ENCODE measurements around the gene RTKN2. TPM values are rescaled to one million over a fixed set of nuclear protein-coding genes. Genes with fewer than 3 reads are reported as not detected.

RTKN2 gene
- total RNA-seq, 4 donors from 2014 or later: 1.3 to 5.8 (median 1.7) TPM

- TF ChIP-seq POLR2A (IDR thresholded peaks at IDR 0.05) (no peak), CTCF (IDR thresholded peaks at IDR 0.05) (no peak)
- Histone ChIP-seq H3K36me3 (no peaks in the 10 kb centered on the region), H3K27ac (peak overlapping the region in 2 of 4 donors; percentile 16 to 19), H3K4me3 (no peak overlapping the region), H3K4me1 (no peaks in the 10 kb centered on the region), H3K27me3 (no peaks in the 10 kb centered on the region), H3K9me3 (no peaks in the 10 kb centered on the region)
- no peak for DNase-seq
These were observed 84.5 kb downstream of the RTKN2 start for GRCh38 chr10:62183857-62184795.

- Histone ChIP-seq H3K27me3 (no peaks in the 10 kb centered on the region), H3K4me1 (no peaks in the 10 kb centered on the region), H3K27ac (peak overlapping the region in 2 of 4 donors; percentile 16 to 19), H3K36me3 (no peaks in the 10 kb centered on the region), H3K4me3 (no peak overlapping the region), H3K9me3 (no peaks in the 10 kb centered on the region)
- no peak for DNase-seq
- TF ChIP-seq CTCF (IDR thresholded peaks at IDR 0.05) (no peak), POLR2A (IDR thresholded peaks at IDR 0.05) (no peak)
These were observed 85.2 kb downstream of the RTKN2 start for GRCh38 chr10:62183442-62183841.

- H3K4me3 ChIP-seq: no peak overlapping the region
- no peaks in the 10 kb centered on the region for H3K27me3 ChIP-seq
- H3K36me3 ChIP-seq: no peaks in the 10 kb centered on the region
- no peak for DNase-seq
- no peaks in the 10 kb centered on the region for H3K4me1 ChIP-seq
- no peaks in the 10 kb centered on the region for H3K9me3 ChIP-seq
- no peak overlapping the region for H3K27ac ChIP-seq
- TF ChIP-seq CTCF (IDR thresholded peaks at IDR 0.05): no peak
- TF ChIP-seq POLR2A (IDR thresholded peaks at IDR 0.05): no peak
These were observed 86.0 kb downstream of the RTKN2 start for GRCh38 chr10:62182595-62182994.

GRCh38 chr10:62182171-62182570, 86.5 kb downstream of the RTKN2 start:
- Histone ChIP-seq H3K36me3 (no peaks in the 10 kb centered on the region), H3K27me3 (no peaks in the 10 kb centered on the region), H3K9me3 (no peaks in the 10 kb centered on the region), H3K4me3 (no peak overlapping the region), H3K27ac (no peak overlapping the region), H3K4me1 (no peaks in the 10 kb centered on the region)
- TF ChIP-seq POLR2A (IDR thresholded peaks at IDR 0.05) (no peak), CTCF (IDR thresholded peaks at IDR 0.05) (no peak)
- no peak for DNase-seq

GRCh38 chr10:62180677-62181076, 88.0 kb downstream of the RTKN2 start:
- Histone ChIP-seq H3K4me3 (no peak overlapping the region), H3K27me3 (no peaks in the 10 kb centered on the region), H3K27ac (no peak overlapping the region), H3K9me3 (no peaks in the 10 kb centered on the region), H3K4me1 (no peaks in the 10 kb centered on the region), H3K36me3 (no peaks in the 10 kb centered on the region)
- TF ChIP-seq POLR2A (IDR thresholded peaks at IDR 0.05) (no peak), CTCF (IDR thresholded peaks at IDR 0.05) (no peak)
- no peak for DNase-seq

All from Peyer's patch (tissue), 4 donors.